Mucosa of gallbladder (tissue), 1 donor: Measurements from ENCODE around the gene VEZF1. TPM values are rescaled to one million over a fixed set of nuclear protein-coding genes. Genes with fewer than 3 reads are reported as not detected.

Experiments used
- DNase-seq: peaks from one replicate; pipeline ENCODE4 v3.0.0-alpha.2; 2020; ENCODE audit warnings: low spot score
- total RNA-seq: library from RNA; stranded (reverse); gene quantifications from one replicate; pipeline ENCODE4 v1.2.1, GENCODE V29; 2021
- donor health status: DM: no; HTN: no; CAD: no.

Gene VEZF1
- 64.9 TPM for total RNA-seq

DNA sequence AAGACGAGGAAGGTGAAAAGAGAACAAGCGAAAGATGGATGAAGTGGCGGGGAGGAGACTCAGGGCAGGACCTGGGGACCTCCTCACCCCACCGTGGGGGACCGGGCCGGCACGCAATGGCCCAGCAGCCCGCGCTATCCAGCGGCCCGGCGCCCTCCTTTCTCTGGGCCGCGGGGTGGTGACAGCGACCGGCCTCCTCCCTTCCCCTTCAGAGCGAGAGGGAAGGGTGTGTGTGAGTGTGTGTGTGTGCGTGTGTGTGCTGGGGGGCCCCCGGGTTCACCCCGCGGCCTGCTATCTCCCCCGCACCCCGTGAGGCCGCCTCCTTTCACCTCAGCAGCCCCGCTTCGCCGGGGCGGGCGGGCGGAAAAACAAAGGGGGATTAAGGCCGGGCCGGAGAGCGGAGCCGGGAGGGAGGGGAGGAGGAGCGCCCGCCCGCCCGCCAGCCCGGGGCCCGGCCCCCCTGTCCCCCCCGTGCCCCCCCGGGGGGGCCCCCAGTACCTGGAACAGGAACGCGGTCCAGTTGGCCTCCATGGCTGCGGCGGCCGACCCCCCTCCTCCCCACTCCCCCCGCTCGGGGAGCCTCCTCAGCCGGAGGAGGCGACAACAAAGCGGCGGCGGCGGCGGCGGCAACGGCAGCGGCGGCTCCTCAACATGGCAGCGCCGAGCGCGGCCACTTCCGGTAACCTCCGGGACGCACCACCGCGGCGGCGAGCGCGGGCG lies at the start of gene VEZF1:
TSS of gene VEZF1 (minus strand) at position 674 of the 720 bp plus-strand sequence. CDS start at position 531, 143 bp downstream.
- DNase-seq = peak; percentile 68

- DNase-seq = no peak
Observed at GRCh38 chr17:58032691-58033415, 44.8 kb upstream of the VEZF1 start.

DNA sequence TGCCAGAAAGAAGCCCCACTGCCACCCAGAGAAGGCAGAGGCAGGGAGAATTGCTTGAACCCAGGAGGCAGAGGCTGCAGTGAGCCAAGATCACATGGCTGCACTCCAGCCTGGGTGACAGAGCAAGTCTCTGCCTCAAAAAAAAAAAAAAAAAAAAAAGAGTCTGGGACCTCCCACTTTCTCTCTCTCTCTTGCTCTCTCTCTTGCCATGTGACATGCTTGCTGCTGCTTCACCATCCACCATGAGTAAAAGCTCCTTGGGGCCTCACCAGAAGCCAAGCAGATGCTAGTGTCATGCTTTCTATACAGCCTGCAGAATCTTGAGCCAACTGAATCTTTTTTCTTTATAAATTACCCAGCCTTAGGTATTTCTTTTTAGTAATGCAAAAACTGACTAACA lies 40.5 kb upstream of the VEZF1 start:
- DNase-seq = no peak

DNA sequence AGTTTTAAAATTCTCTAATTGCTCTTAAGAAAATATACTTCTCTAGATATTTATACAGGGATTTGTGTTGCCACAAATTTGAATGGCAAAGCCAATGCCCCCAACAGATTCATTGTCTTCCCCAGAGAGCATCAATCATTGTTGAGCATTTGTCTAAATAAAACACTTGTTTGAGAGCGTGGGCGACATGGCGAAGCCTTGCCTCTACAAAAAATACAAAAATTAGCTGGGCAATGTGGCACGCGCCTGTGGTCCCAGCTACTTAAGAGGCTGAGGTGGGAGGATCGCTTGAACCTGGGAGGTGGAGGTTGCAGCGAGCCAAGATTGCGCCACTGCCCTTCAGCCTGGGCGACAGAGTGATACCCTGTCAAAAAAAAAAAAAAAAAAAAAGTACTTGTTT lies 32.3 kb upstream of the VEZF1 start:
- DNase-seq = no peak

- DNase-seq = no peak
Observed at GRCh38 chr17:58019521-58019920, 31.5 kb upstream of the VEZF1 start.

GRCh38 chr17:58019039-58019438 lies 31.0 kb upstream of the VEZF1 start:
- DNase-seq = no peak

- DNase-seq = no peak
Observed at GRCh38 chr17:58010067-58010799, 22.2 kb upstream of the VEZF1 start.

GRCh38 chr17:58007781-58008706 lies 20.0 kb upstream of the VEZF1 start:
- DNase-seq = no peak

- peak; percentile 97 for DNase-seq
Observed at GRCh38 chr17:58006924-58007780, 19.1 kb upstream of the VEZF1 start, which contains the start of gene SRSF1. TSS of gene SRSF1 (minus strand) at chr17:58007246. CDS start at chr17:58007137, 109 bp downstream.

DNA sequence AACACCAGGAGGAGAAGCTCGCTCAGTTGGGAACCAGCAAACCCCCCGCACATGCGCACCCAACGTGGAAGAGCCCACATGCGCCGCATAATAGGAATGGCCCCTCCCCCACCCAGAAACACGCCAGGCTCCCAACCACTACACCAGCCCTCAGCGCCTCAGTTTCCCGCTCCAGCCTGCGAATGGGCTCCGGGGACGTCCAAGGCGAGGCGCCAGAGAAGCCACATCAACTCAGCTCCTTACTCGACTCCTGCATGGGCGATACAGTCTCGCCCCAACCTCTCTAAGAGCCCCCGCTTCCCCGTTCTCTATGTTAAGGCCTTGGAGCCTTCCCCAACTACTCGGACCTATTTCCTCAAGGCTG lies 18.5 kb upstream of the VEZF1 start:
- DNase-seq = peak; percentile 77

DNA sequence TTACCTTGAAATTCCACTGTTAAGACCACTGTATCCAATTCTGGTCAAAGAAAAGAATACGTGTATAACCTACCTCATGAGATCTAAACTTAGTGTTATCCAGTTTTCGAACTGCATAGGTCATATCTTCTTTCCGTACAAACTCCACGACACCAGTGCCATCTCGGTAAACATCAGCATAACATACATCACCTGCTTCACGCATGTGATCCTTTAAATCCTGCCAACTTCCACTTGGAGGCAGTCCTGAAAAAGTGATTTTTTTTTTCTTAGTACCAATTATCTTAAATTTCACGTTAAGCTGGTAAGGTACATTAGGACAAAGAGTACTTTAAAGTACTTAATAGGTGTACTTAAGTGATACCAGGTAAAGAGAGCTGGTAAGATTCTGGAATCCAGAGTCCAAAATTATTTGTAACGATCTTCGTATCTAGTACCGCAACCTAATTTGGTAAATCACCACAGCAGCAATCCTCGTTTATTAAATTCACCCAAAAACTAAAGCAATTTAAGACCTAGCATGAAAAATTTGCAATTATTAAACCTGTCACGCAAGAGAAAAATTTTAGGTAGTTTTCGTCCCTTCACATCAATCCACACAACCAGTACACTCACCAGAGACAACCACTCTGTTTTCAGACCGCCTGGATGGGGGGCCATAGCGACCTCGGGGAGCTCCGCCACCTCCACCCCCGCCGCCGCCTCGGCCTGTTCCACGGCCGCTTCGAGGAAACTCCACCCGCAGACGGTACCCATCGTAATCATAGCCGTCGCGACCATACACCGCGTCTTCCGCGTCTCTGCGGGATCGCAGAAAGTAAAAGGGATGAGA lies 17.9 kb upstream of the VEZF1 start:
- no peak for DNase-seq

DNA sequence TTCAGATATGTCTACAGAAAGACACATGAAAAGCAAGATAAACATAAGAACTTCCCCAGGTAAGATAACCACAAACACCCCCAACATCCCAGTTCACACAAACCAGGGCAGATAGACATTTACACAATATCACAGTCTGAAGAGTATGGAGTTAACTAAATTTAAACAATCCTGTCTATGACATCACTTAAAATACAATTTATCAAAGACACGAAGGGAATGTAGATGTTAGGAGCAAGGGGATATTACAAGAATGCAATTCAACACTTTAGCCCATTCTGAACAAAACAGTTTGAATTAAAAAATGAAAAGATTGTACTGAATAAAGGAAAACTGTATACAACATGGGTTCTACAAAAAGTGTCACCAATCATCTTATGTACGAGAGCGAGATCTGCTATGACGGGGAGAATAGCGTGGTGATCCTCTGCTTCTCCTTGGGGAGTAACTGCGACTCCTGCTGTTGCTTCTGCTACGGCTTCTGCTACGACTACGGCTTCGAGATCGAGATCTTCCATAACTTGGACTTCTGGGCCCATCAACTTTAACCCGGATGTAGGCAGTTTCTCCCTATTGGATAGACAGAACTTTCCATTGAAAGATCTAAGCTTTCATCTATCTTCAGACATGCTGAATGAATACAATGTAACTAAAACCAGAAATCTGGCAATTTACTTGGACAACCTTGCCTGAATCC lies 17.1 kb upstream of the VEZF1 start:
- no peak for DNase-seq

DNA sequence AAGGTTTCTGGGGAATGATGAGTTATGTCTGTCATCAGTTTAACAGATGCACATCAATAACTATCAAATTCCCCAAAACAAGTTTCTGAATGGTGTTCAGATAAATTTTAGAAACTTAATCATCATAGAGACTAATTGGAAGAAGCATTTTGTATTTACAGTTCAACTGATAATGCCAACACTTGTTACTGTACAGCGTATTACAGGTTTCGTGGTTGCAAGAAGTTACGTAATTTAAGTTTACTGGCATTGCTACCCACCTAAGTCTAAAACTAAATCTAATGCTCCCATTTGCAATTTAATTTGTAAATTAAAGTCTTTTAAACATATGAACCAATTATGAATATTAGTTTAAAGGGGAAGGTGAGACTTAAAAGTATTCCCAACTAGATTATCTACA lies 16.0 kb upstream of the VEZF1 start:
- no peak for DNase-seq

DNA sequence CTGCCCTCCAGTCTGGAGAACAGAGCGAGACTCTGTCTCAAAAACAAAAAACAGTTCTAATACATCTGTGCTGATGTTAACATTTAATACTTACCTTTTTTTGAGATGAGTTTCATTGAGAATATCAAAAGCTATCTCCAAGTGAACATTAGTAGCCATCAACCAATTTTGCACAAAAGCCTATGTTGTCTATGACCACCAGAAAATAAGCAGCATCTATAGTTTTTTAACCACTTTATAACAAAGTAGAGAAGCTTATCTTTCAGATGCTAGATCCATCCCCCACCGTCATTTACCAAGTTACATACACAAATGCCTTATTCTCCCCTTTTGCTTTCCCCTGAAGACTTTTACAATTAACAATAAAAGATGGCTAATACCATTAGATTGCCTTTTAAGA lies 14.9 kb upstream of the VEZF1 start:
- no peak for DNase-seq

GRCh38 chr17:58002154-58002948 lies 14.3 kb upstream of the VEZF1 start:
- DNase-seq = no peak

DNA sequence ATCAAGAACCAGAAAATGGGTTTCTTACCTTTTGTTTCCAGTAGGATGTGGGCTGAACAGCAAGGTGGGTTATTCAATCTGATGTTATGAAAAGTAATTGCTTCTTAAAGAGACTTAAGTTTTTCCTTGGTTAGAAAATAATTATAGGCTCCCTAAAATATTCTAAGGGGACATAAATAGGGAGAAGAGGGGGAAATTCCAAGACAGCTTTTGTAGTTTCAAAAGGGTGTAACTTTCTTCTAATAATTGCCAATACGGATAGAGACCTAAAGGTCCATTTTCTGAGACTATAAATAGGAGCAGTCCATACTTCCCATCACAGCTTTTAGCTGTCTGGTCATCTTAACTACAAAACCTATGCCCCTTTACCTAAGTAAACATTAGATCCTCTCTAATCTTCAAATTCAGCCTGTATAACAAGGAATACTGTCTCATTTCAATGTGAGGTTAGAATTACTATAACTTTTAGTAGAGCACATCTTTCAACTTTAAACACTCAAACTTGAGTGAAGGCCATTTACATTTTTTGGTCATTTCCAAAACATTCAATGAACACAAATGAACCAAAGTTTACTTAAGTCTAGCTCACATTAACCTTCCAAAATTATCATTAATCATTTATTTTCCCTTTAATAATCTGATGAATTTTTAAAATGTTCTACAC lies 13.5 kb upstream of the VEZF1 start:
- DNase-seq = no peak

DNA sequence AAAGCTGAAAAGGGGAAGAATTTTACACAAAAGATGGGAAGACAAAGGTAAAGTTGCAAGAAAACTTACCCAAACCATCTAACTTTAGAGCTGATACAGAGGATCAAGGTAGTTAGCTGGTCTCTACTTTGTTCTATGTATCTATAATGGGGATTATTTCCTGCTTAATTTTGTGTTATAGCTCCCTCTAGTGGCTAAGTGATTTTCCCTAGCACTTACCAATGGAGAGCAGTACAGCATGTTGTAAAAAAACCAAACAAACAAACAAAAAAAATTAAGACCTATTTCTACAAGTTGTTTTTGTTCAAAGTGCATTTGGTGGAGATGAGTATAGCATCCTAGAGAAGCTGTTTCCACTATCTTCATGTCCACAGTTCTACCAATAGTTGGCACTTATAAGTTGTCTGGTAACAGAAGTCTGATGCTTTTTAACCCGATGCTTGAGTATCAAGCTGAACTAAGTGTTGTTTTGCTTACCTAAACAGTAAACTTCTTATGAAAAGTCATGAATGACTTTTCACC lies 11.5 kb upstream of the VEZF1 start:
- no peak for DNase-seq
